WTC11 (cell line): ENCODE measurements around the gene CUTC.

Experiments
- TF ChIP-seq, protein P1 (sequence below): fragments of 200-600 bp; IDR thresholded peaks from 2 replicates; pipeline ENCODE4 v1.8.0; 2022; ENCODE audit warnings: antibody characterized with exemption
- TF ChIP-seq, protein P2 (sequence below): sonication (generic); formaldehyde crosslinking; IDR thresholded peaks from 2 replicates; pipeline ENCODE4 v1.8.0; 2023; ENCODE audit warnings: mild to moderate bottlenecking, missing genetic modification reagents

DNA sequence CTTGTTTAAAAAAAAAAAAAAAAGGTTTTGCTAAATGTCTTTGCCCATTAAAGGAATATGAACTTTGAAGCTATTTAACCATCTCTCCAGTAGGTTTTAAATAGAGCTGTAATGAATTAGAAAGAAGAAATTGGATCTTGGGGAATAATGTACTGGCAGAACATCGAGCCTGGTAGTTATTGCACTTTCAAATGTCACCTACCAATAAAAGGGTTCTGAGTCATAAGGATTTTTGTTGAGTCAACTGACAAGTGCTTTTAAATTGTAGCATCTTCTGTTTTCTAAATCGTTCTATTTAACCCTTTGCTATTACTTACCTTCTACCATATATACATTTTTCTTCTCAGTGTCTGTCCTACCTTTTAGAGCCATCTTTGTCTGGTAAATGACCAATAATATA is 10.7 kb downstream of the CUTC start:
- TF ChIP-seq, protein P1, sequence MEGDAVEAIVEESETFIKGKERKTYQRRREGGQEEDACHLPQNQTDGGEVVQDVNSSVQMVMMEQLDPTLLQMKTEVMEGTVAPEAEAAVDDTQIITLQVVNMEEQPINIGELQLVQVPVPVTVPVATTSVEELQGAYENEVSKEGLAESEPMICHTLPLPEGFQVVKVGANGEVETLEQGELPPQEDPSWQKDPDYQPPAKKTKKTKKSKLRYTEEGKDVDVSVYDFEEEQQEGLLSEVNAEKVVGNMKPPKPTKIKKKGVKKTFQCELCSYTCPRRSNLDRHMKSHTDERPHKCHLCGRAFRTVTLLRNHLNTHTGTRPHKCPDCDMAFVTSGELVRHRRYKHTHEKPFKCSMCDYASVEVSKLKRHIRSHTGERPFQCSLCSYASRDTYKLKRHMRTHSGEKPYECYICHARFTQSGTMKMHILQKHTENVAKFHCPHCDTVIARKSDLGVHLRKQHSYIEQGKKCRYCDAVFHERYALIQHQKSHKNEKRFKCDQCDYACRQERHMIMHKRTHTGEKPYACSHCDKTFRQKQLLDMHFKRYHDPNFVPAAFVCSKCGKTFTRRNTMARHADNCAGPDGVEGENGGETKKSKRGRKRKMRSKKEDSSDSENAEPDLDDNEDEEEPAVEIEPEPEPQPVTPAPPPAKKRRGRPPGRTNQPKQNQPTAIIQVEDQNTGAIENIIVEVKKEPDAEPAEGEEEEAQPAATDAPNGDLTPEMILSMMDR = no peak
- TF ChIP-seq, protein P2, sequence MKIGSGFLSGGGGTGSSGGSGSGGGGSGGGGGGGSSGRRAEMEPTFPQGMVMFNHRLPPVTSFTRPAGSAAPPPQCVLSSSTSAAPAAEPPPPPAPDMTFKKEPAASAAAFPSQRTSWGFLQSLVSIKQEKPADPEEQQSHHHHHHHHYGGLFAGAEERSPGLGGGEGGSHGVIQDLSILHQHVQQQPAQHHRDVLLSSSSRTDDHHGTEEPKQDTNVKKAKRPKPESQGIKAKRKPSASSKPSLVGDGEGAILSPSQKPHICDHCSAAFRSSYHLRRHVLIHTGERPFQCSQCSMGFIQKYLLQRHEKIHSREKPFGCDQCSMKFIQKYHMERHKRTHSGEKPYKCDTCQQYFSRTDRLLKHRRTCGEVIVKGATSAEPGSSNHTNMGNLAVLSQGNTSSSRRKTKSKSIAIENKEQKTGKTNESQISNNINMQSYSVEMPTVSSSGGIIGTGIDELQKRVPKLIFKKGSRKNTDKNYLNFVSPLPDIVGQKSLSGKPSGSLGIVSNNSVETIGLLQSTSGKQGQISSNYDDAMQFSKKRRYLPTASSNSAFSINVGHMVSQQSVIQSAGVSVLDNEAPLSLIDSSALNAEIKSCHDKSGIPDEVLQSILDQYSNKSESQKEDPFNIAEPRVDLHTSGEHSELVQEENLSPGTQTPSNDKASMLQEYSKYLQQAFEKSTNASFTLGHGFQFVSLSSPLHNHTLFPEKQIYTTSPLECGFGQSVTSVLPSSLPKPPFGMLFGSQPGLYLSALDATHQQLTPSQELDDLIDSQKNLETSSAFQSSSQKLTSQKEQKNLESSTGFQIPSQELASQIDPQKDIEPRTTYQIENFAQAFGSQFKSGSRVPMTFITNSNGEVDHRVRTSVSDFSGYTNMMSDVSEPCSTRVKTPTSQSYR (CRISPR knock-in tag) = no peak
